ENCODE measurements around the gene SMIM17. TPM values are rescaled to one million over a fixed set of nuclear protein-coding genes. Genes with fewer than 3 reads are reported as not detected.

SMIM17 gene
- total and polyA plus RNA-seq, 2 of the 13 experiments (the other 11 are each of a cell fraction or from before 2014, with no cell fraction given), result 0.21 to 0.53 TPM

- intact Hi-C loops (cut with micrococcal nuclease; ENCODE audit: unreplicated experiment) (no loop called here), in situ Hi-C loops (cut with HindIII; ENCODE audit: extremely low pct_ligation_motif_present, low pct_unique_long_range_greater_than_20kb) (no loop called here)
- Histone ChIP-seq H3K4me2 (ENCODE audit: low read depth, low read length) (no peak overlapping the region), H3K4me1 (ENCODE audit: insufficient read depth, low read length) (no peaks in the 10 kb centered on the region), H3K9ac (ENCODE audit: insufficient read depth, low read depth, low read length) (no peak overlapping the region), H3K27me3 (ENCODE audit: control insufficient read depth in 1 of 2, insufficient read depth in 2 of 2, low read length in 2 of 2) (no peaks in the 10 kb centered on the region), H4K20me1 (ENCODE audit: insufficient read depth, low read length) (no peaks in the 10 kb centered on the region), H3K4me3 (replicated peaks in 1 of 3; ENCODE audit: insufficient read depth in 1 of 3, low read depth in 2 of 3, low read length in 3 of 3) (no peak overlapping the region), H3K36me3 (replicated peaks in 1 of 2; ENCODE audit: control insufficient read depth in 1 of 2, insufficient read depth in 2 of 2, low read length in 2 of 2) (0 out of 5 replicates have a peak, but pooled peaks cover 0 to 3% of the 10 kb centered on the region in 2 experiments), H3K79me2 (ENCODE audit: insufficient read depth, low read length) (no peaks in the 10 kb centered on the region), H3K27ac (ENCODE audit: extremely low read length, insufficient read depth, low read length) (no peak overlapping the region), H2AFZ (ENCODE audit: low read length) (no peak overlapping the region), H3K9me3 (ENCODE audit: low read length) (peaks cover 72% of the 10 kb centered on the region)
- ATAC-seq, result no peak
- TF ChIP-seq ETV6 (CRISPR knock-in tag; conservative IDR thresholded peaks at IDR 0.05) (no peak), ZNF17 (CRISPR knock-in tag; IDR thresholded peaks at IDR 0.05) (no peak), ZNF768 (CRISPR knock-in tag; IDR thresholded peaks at IDR 0.05) (peak; percentile 16; the same call in 1 of the 2 replicates)
- no peak for DNase-seq (ENCODE audit: low spot score)
- ChIA-PET POLR2A (no interaction called here), CTCF (ENCODE audit: low intra/inter-chr PET ratio, low total read pairs) (no interaction called here)
- 81% methylated on average over 8 of the region's 8 CpGs for WGBS (ENCODE audit: low lambda C conversion rate)
- BruUV-seq (replicated peaks), result no TSS peak
- no peak for FAIRE-seq
Measured at GRCh38 chr19:56611288-56611687, 31.7 kb upstream of the SMIM17 start.

GRCh38 chr19:56612737-56613136 lies 30.2 kb upstream of the SMIM17 start:
- Histone ChIP-seq H3K9me3 (ENCODE audit: low read length) (peaks cover 69% of the 10 kb centered on the region), H3K36me3 (replicated peaks in 1 of 2; ENCODE audit: control insufficient read depth in 1 of 2, insufficient read depth in 2 of 2, low read length in 2 of 2) (0 out of 5 replicates have a peak, but pooled peaks cover 0 to under 1% of the 10 kb centered on the region in 2 experiments), H4K20me1 (ENCODE audit: insufficient read depth, low read length) (no peaks in the 10 kb centered on the region), H3K4me3 (replicated peaks in 1 of 3; ENCODE audit: insufficient read depth in 1 of 3, low read depth in 2 of 3, low read length in 3 of 3) (no peak overlapping the region), H3K4me2 (ENCODE audit: low read depth, low read length) (no peak overlapping the region), H2AFZ (ENCODE audit: low read length) (no peak overlapping the region), H3K27me3 (ENCODE audit: control insufficient read depth in 1 of 2, insufficient read depth in 2 of 2, low read length in 2 of 2) (no peaks in the 10 kb centered on the region), H3K4me1 (ENCODE audit: insufficient read depth, low read length) (no peaks in the 10 kb centered on the region), H3K79me2 (ENCODE audit: insufficient read depth, low read length) (no peaks in the 10 kb centered on the region), H3K27ac (ENCODE audit: extremely low read length, insufficient read depth, low read length) (no peak overlapping the region), H3K9ac (ENCODE audit: insufficient read depth, low read depth, low read length) (no peak overlapping the region)
- CTCF ChIA-PET (ENCODE audit: low intra/inter-chr PET ratio, low total read pairs), result no interaction called here
- 100% methylated on average over 2 of the region's 2 CpGs for WGBS (ENCODE audit: low lambda C conversion rate)
- BruUV-seq (replicated peaks), result no TSS peak
- intact Hi-C loops (cut with micrococcal nuclease; ENCODE audit: unreplicated experiment) (no loop called here), in situ Hi-C loops (cut with HindIII; ENCODE audit: extremely low pct_ligation_motif_present, low pct_unique_long_range_greater_than_20kb) (no loop called here)
- POLR2A ChIA-PET, result no interaction called here
- FAIRE-seq (no peak), DNase-seq (ENCODE audit: low spot score) (no peak), ATAC-seq (no peak)
- TF ChIP-seq ZNF639 (CRISPR knock-in tag; conservative IDR thresholded peaks at IDR 0.05), result no peak
- TF ChIP-seq ZNF747 (CRISPR knock-in tag; IDR thresholded peaks at IDR 0.05; ENCODE audit: borderline replicate concordance), result no peak
- no peak for TF ChIP-seq SSRP1 (CRISPR knock-in tag; IDR thresholded peaks at IDR 0.05)
- no peak for TF ChIP-seq THAP9 (CRISPR knock-in tag; IDR thresholded peaks at IDR 0.05; ENCODE audit: borderline replicate concordance)

Measured in HepG2 (cell line).